Measurements from ENCODE around the gene UGT8.

DNA sequence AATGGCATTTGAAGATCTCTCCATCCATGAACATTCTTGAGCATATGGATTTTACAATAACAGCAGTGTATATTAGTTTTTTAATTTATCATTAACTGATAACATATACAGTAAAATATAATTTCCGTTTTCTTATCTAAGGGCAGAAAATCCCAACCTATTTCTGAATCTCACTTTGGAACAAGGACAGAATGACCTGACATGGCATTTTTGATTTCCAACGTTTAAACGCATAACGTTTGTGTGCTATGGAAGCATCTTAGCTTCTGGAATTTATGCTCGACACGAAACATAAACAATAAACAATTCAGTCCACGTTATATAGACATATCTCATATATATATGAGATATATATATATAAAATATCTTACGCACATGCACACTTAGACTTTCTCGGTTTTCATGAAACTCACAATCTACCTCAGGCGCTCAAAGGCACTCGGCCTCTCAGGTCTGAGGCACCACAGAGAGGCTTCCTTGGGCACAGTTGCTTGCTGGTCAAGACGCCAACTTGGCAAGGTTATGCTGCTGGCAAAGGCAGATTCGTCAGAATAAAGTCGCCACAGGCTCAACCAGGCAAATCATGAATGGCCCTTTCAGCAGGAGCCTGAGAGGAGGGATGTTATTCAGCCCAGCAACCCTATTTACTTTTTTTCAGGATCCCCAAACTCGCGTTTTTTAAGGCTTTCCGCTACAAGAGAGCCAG, 1.0 kb upstream of the UGT8 start:
- TF ChIP-seq, protein P1, sequence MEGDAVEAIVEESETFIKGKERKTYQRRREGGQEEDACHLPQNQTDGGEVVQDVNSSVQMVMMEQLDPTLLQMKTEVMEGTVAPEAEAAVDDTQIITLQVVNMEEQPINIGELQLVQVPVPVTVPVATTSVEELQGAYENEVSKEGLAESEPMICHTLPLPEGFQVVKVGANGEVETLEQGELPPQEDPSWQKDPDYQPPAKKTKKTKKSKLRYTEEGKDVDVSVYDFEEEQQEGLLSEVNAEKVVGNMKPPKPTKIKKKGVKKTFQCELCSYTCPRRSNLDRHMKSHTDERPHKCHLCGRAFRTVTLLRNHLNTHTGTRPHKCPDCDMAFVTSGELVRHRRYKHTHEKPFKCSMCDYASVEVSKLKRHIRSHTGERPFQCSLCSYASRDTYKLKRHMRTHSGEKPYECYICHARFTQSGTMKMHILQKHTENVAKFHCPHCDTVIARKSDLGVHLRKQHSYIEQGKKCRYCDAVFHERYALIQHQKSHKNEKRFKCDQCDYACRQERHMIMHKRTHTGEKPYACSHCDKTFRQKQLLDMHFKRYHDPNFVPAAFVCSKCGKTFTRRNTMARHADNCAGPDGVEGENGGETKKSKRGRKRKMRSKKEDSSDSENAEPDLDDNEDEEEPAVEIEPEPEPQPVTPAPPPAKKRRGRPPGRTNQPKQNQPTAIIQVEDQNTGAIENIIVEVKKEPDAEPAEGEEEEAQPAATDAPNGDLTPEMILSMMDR (IDR thresholded peaks at IDR 0.05): no peak
- TF ChIP-seq POLR2A (IDR thresholded peaks at IDR 0.05): no peak

All from heart left ventricle (tissue), 13 donors.